HG02870 (cell line): ENCODE data around the gene NBAS.

ENCODE experiments used
- ATAC-seq: cut with Tn5 transposase; IDR thresholded peaks from one replicate; pipeline ENCODE4 v1.9.1; 2021; ENCODE audit warnings: mild to moderate bottlenecking, moderate library complexity; ENCODE audit not compliant: unreplicated experiment

Gene NBAS

GRCh38 chr2:15152382-15152781, 408.8 kb downstream of the NBAS start:
- no peak for ATAC-seq

GRCh38 chr2:15149063-15149462, 412.1 kb downstream of the NBAS start:
- no peak for ATAC-seq

DNA sequence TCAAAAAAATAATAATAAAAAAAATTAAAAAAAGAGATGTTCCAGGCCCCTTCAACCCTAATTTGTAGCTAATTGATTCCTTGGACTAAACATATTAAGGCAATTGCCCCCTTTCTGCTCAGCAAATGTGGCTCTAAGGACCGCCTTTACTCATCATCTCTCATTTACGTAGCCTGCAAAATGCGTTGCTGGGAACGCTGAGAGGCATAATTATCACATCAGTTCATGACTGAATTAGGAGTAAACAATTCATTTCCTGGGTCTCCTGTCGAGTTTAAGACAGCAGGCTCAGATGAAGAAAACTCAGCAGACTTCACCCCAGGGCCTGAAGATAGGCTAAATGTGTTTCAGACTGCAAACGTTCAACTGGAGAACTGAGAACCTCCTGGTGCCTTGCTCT, 413.5 kb downstream of the NBAS start:
- ATAC-seq, result no peak

GRCh38 chr2:15146960-15147359, 414.2 kb downstream of the NBAS start:
- ATAC-seq, result no peak

GRCh38 chr2:15145919-15146318, 415.2 kb downstream of the NBAS start:
- ATAC-seq, result no peak

DNA sequence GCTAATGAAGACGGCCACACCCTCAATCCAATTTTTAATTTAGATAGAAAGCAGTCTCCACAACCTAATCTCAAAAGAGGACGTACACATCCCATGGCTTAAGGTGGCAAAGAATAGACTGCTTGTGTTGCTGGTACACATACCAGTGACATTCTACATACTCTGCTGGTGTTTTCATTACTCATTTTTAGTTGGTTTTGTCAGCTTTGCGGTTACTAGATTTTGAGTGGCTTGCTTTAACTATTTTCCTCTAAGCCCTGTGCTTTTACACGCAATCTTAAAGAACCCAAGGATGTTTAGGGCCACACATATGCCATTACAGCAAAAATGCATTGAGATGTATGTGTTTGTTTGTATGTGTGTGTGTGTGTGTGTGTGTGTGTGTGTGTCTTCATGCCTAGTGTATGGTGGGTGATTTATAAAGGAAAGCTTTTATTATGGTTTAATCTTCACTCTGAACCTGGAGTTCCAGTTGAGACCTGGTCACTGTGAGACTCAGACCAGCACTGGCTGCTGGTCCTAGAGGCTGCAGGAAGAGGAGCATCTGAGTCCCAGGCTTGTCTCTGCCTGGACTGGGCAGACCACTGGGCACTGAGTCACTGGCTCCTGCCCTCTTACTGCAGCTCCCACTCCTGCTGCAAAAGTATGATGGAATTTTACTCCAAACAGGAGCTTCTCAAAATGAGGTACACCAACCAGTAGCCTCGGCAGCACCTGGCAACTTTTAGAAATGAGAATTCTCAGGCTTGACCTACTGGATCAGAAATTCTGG, 415.9 kb downstream of the NBAS start:
- no peak for ATAC-seq

GRCh38 chr2:15142069-15142689, 419.0 kb downstream of the NBAS start:
- peak; percentile 100 for ATAC-seq

DNA sequence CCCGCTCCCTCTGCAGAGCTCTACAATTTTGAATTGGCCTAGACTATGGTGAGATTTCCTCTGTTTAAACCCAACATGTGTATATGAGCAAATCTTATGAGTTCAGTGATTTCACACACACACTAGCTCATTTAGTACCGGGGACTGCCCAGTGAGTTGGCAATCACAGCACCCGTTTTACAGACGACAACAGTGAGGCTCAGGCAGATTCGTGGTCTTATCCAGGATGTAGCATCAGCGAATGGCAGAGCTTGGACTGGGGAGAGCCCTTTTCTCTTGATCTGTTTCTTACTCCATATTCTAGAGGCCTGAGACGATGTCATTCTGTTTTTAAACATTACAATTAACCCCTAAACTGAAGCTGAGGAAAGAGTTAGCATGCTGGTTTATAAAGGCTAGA, 419.9 kb downstream of the NBAS start:
- ATAC-seq, result no peak

DNA sequence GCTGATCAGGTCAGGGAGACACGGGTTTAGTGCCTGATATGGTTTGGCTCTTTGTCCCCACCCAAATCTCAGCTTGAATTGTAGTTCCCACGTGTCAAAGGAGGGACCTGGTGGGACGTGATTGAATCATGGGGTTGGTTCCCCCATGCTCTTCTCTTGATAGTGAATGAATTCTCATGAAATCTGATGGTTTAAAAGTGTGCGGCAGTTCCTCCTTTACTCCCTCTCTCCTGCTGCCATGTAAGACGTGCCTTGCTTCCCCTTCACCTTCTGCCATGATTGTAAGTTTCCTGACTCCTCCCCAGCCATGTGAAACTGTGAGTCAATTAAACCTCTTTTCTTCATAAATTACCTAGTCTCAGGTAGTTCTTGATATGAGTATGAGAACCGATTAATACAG, 424.5 kb downstream of the NBAS start:
- ATAC-seq, result no peak

DNA sequence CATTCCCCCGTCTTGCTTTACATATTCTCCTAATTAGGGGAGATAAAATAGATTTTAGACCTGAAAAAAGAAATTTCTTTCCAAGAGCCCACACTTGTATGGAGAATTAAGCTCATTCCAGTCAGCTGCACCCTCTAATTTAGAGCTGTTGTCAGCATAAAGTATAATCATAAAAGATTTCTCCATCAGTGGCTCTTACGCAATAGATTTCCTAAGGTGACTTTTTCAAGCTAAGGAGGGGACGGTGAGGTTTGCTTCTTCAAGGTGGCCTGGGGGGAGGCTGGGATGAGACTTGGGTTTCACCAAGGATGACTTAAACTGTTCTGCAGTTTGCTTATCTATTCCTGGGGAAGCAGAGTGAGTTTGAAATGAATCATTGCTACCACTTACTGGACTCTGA, 426.2 kb downstream of the NBAS start:
- ATAC-seq, result no peak

DNA sequence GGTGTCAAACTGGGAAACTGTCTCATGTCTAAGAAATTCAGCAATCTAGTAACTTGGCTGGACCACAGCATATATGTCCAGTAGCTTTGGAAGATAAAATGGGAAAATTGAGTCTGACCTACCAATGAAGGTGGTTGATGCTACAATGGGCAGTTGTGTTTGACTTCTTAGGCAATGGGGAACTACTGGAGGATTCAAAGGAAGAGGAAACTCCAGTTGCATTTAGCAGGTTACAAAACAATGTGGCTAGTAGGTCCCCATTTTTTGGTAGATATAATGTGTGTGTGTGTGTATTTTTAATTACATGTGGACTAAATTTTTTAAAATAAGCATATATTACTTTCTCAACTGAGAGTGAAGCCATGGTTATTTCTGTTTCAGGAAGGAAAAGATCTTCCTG, 427.7 kb downstream of the NBAS start:
- ATAC-seq, result no peak

GRCh38 chr2:15128846-15129245, 432.3 kb downstream of the NBAS start:
- ATAC-seq, result no peak

DNA sequence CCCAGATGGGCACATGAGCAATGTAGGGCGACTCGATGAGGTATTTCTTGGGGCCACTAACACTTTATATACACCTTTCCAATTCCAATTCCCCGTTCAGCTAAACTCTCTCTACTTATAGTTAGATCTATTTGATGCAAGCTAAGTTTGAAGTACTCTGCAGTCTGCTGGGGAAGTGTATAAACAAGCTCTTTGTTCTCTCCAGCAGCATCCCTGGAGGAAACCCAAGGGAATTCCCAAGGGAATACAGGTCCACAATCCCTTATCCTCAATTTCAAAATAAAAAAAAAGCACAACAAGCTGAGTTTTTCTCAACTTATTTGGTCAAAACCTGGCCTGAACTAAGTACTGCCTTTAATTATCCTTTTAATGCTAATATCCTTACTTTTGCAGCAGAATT, 433.3 kb downstream of the NBAS start:
- no peak for ATAC-seq

DNA sequence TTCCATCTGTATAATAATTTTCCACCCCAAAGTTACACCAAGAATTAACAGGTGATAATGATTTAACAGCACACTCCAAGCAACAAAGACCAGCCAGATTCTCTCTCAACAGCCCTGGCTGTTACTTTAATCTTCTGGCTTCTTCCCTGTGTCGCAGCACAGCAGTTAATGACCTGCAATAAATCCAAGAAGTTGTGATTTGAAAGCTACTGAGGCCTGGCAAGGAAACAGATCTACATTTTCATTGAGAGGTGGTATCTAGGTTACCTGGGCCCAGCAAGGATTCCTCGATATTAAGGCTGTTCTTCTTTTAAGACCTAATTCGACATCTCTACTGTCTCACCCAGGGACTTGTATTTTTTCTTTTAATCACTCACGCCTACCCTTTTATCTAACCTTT, 433.8 kb downstream of the NBAS start:
- ATAC-seq, result no peak

DNA sequence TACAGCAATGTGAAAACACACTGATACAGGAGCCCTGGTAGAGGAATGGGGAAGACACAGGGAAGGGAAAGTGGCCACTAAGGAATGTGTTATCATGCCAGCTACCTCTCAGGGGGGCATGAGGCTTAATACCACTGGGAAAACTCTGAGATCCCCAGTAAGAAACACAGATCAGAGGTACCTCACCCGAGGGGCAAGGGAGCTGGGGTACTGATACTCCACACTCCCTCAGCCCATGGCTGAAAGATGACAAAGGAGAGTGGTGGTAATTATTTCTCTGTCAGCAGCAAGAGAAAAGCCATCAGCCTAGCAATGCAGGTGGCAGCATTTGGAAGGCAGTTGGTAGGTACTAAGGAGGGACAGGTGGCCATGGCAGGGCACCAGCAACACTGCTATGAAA, 434.8 kb downstream of the NBAS start:
- ATAC-seq, result no peak

DNA sequence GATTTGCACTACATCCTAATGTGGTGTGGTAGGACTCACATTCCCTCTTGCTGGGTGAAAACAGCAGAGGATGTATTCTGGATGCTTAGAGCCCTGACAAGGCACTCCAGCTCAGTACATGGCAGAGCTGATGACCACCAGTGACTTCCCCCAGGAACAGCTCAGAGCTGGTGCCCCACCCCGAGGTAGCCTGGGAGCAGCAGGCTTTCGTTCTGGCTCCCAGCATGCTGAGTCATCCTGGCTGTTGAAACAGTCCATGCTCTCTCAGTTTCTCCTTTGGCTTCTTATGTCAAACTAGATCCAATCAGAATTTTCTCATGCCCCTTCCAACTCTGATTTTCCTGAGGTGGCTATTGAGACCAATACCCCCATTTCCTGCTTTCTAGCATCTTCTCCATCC, 438.2 kb downstream of the NBAS start:
- ATAC-seq, result no peak

- ATAC-seq, result no peak
Measured at GRCh38 chr2:15120631-15121030, 440.5 kb downstream of the NBAS start.

- ATAC-seq, result no peak
Measured at GRCh38 chr2:15119722-15120175, 441.4 kb downstream of the NBAS start.

DNA sequence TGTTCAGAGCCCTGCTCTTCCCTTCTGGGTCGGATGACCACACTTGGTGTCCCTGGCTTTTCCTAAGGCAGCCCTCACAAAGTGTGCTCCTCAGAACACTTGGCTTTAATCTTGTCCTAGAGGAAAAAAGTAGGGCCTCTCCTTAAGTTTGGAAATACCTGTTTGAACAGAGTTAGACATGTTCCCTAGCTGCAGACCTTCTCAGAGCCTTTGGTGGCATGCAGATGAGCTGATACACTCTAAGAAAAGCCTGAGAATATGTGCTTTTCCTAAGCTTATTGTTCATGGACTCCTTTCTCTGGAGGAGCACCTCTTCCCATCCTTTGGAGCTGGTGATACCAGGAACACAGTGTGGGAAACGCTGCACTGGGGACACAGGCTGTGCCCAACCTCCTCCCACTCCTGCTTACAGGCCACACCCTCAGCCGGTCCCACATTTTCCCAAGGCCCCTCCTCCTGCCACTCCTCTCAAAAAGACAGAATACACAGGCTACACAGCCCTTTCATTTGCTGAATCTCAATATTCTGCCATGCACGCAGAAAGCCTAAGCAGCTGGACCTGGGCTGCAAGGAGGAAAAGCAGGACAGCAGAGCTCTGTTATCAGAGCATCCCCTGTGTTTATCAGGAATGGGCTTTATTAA, 443.6 kb downstream of the NBAS start:
- ATAC-seq, result no peak
